HEK293 (cell line): ENCODE data around the gene ESR1.

Source experiments
- CTCF ChIA-PET: fragments of 350-600 bp; formaldehyde crosslinking; extraction: SDS; loops from one replicate; lab custom pipeline; 2021; ENCODE audit warnings: antibody characterized with exemption; lab: Yijun Ruan, JAX
- POLR2A ChIA-PET: fragments of 300-600 bp; formaldehyde crosslinking; extraction: SDS; loops from one replicate; lab custom pipeline; 2020; ENCODE audit warnings: antibody characterized with exemption, inconsistent platforms; lab: Yijun Ruan, JAX
- H3K27ac ChIP-seq: fragments of 200-500 bp; sonication (Bioruptor generic); 2 replicates; pipeline ENCODE4 v1.5.1; 2014; ENCODE audit warnings: low read depth, low read length, control low read depth, inconsistent platforms; ENCODE audit errors: extremely low read depth
- H3K36me3 ChIP-seq, 2 experiments: fragments of 200-500 bp in 1 of 2; sonication (Bioruptor generic) in 1 of 2; 1 replicate in 1 of 2; 2 replicates in 1 of 2; pipeline ENCODE4 v1.5.1; 2014 to 2017; ENCODE audit warnings: inconsistent platforms in 2 of 2, low read length in 2 of 2; ENCODE audit not compliant: control insufficient read depth in 2 of 2, insufficient read depth in 1 of 2
- H3K4me1 ChIP-seq: fragments of 200-500 bp; sonication (Bioruptor generic); 2 replicates; pipeline ENCODE4 v1.5.1; 2014; ENCODE audit warnings: mild to moderate bottlenecking, low read length, inconsistent platforms; ENCODE audit not compliant: control insufficient read depth, insufficient read depth
- H3K4me3 ChIP-seq: 2 replicates; pipeline ENCODE4 v1.5.1; 2011; ENCODE audit warnings: low read depth, mild to moderate bottlenecking, control low read depth, low read length, moderate library complexity
- H3K9me3 ChIP-seq: fragments of 200-500 bp; sonication (Bioruptor generic); 2 replicates; pipeline ENCODE4 v1.5.1; 2014; ENCODE audit warnings: low read depth, low read length, inconsistent platforms; ENCODE audit not compliant: control insufficient read depth, insufficient read depth
- AEBP2 ChIP-seq: fragments of 450-650 bp; formaldehyde crosslinking; IDR thresholded peaks from 2 replicates; pipeline ENCODE4 v1.5.1; 2016; ENCODE audit warnings: missing biosample characterization, missing genetic modification characterization, borderline replicate concordance
- BCL6B ChIP-seq: fragments of 450-650 bp; formaldehyde crosslinking; IDR thresholded peaks from 2 replicates; pipeline ENCODE4 v1.5.1; 2017; ENCODE audit warnings: missing biosample characterization, missing genetic modification characterization
- FEZF1 ChIP-seq: fragments of 450-650 bp; formaldehyde crosslinking; IDR thresholded peaks from 2 replicates; pipeline ENCODE4 v1.5.1; 2016; ENCODE audit warnings: missing biosample characterization, missing genetic modification characterization
- GLIS2 ChIP-seq: fragments of 450-650 bp; formaldehyde crosslinking; IDR thresholded peaks from 2 replicates; pipeline ENCODE4 v1.5.1; 2016; ENCODE audit warnings: missing biosample characterization, missing genetic modification characterization
- MEIS1 ChIP-seq: sonication (generic); formaldehyde crosslinking; IDR thresholded peaks from 2 replicates; pipeline ENCODE4 v1.8.1; 2022; ENCODE audit warnings: missing genetic modification reagents, mild to moderate bottlenecking, borderline replicate concordance
- PRDM10 ChIP-seq: fragments of 450-650 bp; formaldehyde crosslinking; IDR thresholded peaks from 2 replicates; pipeline ENCODE4 v1.5.1; 2016; ENCODE audit warnings: missing biosample characterization, missing genetic modification characterization
- REPIN1 ChIP-seq: fragments of 450-650 bp; formaldehyde crosslinking; IDR thresholded peaks from 2 replicates; pipeline ENCODE4 v1.5.1; 2017; ENCODE audit warnings: missing biosample characterization, missing genetic modification characterization, low read depth
- REST ChIP-seq: fragments of 450-650 bp; formaldehyde crosslinking; IDR thresholded peaks from 2 replicates; pipeline ENCODE4 v1.5.1; 2016; ENCODE audit warnings: missing biosample characterization, missing genetic modification characterization
- TRIM28 ChIP-seq: IDR thresholded peaks from 2 replicates; pipeline ENCODE4 v1.6.1; 2011; ENCODE audit warnings: low read length, control low read depth, borderline replicate concordance
- ZBTB8A ChIP-seq: fragments of 450-650 bp; formaldehyde crosslinking; IDR thresholded peaks from 2 replicates; pipeline ENCODE4 v1.5.1; 2016; ENCODE audit warnings: missing biosample characterization, missing genetic modification characterization
- ZNF146 ChIP-seq: fragments of 450-650 bp; formaldehyde crosslinking; IDR thresholded peaks from 2 replicates; pipeline ENCODE4 v1.5.1; 2016; ENCODE audit warnings: missing biosample characterization, missing genetic modification characterization
- ZNF169 ChIP-seq: fragments of 450-650 bp; formaldehyde crosslinking; IDR thresholded peaks from 2 replicates; pipeline ENCODE4 v1.5.1; 2016; ENCODE audit warnings: missing biosample characterization, missing genetic modification characterization
- ZNF211 ChIP-seq: fragments of 450-650 bp; formaldehyde crosslinking; IDR thresholded peaks from 2 replicates; pipeline ENCODE4 v1.5.1; 2016; ENCODE audit warnings: low read depth, missing biosample characterization, missing genetic modification characterization
- ZNF274 ChIP-seq, 2 experiments: fragments of 200-500 bp in 1 of 2; fragments of 450-650 bp in 1 of 2; sonication (Bioruptor generic) in 1 of 2; formaldehyde crosslinking in 1 of 2; IDR thresholded peaks; 2 replicates each; pipeline versions ENCODE4 v1.5.1 to v1.6.1; 2014 to 2016; ENCODE audit warnings: borderline replicate concordance in 1 of 2, inconsistent platforms in 1 of 2, low read length in 1 of 2, missing biosample characterization in 1 of 2, missing genetic modification characterization in 1 of 2
- ZNF302 ChIP-seq: fragments of 450-650 bp; formaldehyde crosslinking; IDR thresholded peaks from 2 replicates; pipeline ENCODE4 v1.5.1; 2016; ENCODE audit warnings: missing biosample characterization, missing genetic modification characterization, low read depth
- ZNF341 ChIP-seq: fragments of 450-650 bp; formaldehyde crosslinking; IDR thresholded peaks from 2 replicates; pipeline ENCODE4; 2016; ENCODE audit warnings: low read depth, missing biosample characterization, missing genetic modification characterization
- ZNF354C ChIP-seq: fragments of 450-650 bp; formaldehyde crosslinking; IDR thresholded peaks from 2 replicates; pipeline ENCODE4 v1.5.1; 2016; ENCODE audit warnings: missing biosample characterization, missing genetic modification characterization, low read depth, borderline replicate concordance
- ZNF433 ChIP-seq: fragments of 450-650 bp; formaldehyde crosslinking; IDR thresholded peaks from 2 replicates; pipeline ENCODE4 v1.5.1; 2016; ENCODE audit warnings: missing biosample characterization, missing genetic modification characterization, low read depth
- ZNF48 ChIP-seq: fragments of 450-650 bp; formaldehyde crosslinking; IDR thresholded peaks from 2 replicates; pipeline ENCODE4 v1.5.1; 2016; ENCODE audit warnings: missing biosample characterization, missing genetic modification characterization
- ZNF596 ChIP-seq: fragments of 450-650 bp; IDR thresholded peaks from 2 replicates; pipeline ENCODE4 v1.5.0; 2018; ENCODE audit warnings: missing biosample characterization, mild to moderate bottlenecking, missing genetic modification characterization, moderate library complexity
- ZNF629 ChIP-seq: fragments of 450-650 bp; formaldehyde crosslinking; IDR thresholded peaks from 2 replicates; pipeline ENCODE4 v1.5.1; 2017; ENCODE audit warnings: missing biosample characterization, missing genetic modification characterization
- ZNF670 ChIP-seq: fragments of 450-650 bp; formaldehyde crosslinking; IDR thresholded peaks from 2 replicates; pipeline ENCODE4 v1.5.1; 2016; ENCODE audit warnings: missing biosample characterization, missing genetic modification characterization, low read depth

ESR1 gene

GRCh38 chr6:151842816-151843215, 35.3 kb downstream of the ESR1 start:
- ChIA-PET CTCF (interaction anchor here (1.1 kb wide), 1 partner anchor 426 kb away, joined by 3 read pairs; no protein-coding TSS in a partner anchor), POLR2A (no interaction called here)
- H3K36me3 ChIP-seq: no peaks in the 10 kb centered on the region
- H3K9me3 ChIP-seq: no peaks in the 10 kb centered on the region
- TF ChIP-seq FEZF1 (tag by site-specific recombination): no peak
- no peak for TF ChIP-seq REPIN1
- no peak for TF ChIP-seq ZNF596
- TF ChIP-seq ZNF274 (IDR thresholded peaks at IDR 0.05; ENCODE audit: low read length): no peak
- no peak for TF ChIP-seq ZNF274 (tag by site-specific recombination; IDR thresholded peaks at IDR 0.05; ENCODE audit: borderline replicate concordance)
- no peak for TF ChIP-seq MEIS1
- TF ChIP-seq ZNF354C (tag by site-specific recombination): no peak
- TF ChIP-seq ZNF302 (tag by site-specific recombination): no peak
- TF ChIP-seq ZNF211: no peak
- TF ChIP-seq ZBTB8A (tag by site-specific recombination): no peak
- TF ChIP-seq ZNF146: no peak
- TF ChIP-seq ZNF48 (tag by site-specific recombination): no peak
- TF ChIP-seq AEBP2 (tag by site-specific recombination): no peak
- TF ChIP-seq GLIS2 (tag by site-specific recombination): no peak
- no peaks in the 10 kb centered on the region for H3K4me1 ChIP-seq
- H3K27ac ChIP-seq: no peak overlapping the region
- H3K4me3 ChIP-seq: no peak overlapping the region

GRCh38 chr6:151847064-151847463, 39.6 kb downstream of the ESR1 start:
- H3K4me3 ChIP-seq: no peak overlapping the region
- TF ChIP-seq ZNF670 (tag by site-specific recombination) (no peak), REST (tag by site-specific recombination) (peak; percentile 96)
- no peaks in the 10 kb centered on the region for H3K36me3 ChIP-seq
- H3K4me1 ChIP-seq: no peaks in the 10 kb centered on the region
- H3K27ac ChIP-seq: no peak overlapping the region
- POLR2A ChIA-PET: no interaction called here
- CTCF ChIA-PET: interaction anchor here (0.6 to 1.2 kb wide), 2 partner anchors 152 to 278 kb away, joined by 3 read pairs; no protein-coding TSS in a partner anchor
- H3K9me3 ChIP-seq: no peaks in the 10 kb centered on the region

- Histone ChIP-seq H3K27ac (no peak overlapping the region), H3K4me1 (no peaks in the 10 kb centered on the region), H3K36me3 (no peaks in the 10 kb centered on the region), H3K9me3 (no peaks in the 10 kb centered on the region), H3K4me3 (no peak overlapping the region)
- CTCF ChIA-PET: interaction anchor here (0.6 kb wide), 1 partner anchor 85 kb away, joined by 3 read pairs; no protein-coding TSS in a partner anchor
- POLR2A ChIA-PET: no interaction called here
- TF ChIP-seq PRDM10 (tag by site-specific recombination): no peak
- TF ChIP-seq BCL6B (tag by site-specific recombination): no peak
- no peak for TF ChIP-seq ZNF433
- TF ChIP-seq ZNF169 (tag by site-specific recombination): no peak
- TF ChIP-seq ZNF629 (tag by site-specific recombination): no peak
- no peak for TF ChIP-seq ZNF341 (tag by site-specific recombination)
- TF ChIP-seq TRIM28: no peak
- TF ChIP-seq ZBTB8A (tag by site-specific recombination): no peak
Observed at GRCh38 chr6:151850479-151851003, 43.1 kb downstream of the ESR1 start.
